GM12892 (cell line): ENCODE measurements around the gene SEC14L1.

Experiments
- POLR2A ChIP-seq: IDR thresholded peaks from 2 replicates; pipeline ENCODE4 v1.6.1; 2011; ENCODE audit warnings: low read depth, low read length, control low read depth
- POLR2AphosphoS5 ChIP-seq: IDR thresholded peaks from 2 replicates; pipeline ENCODE4 v1.6.1; 2011; ENCODE audit warnings: low read depth, low read length, control low read depth
- TAF1 ChIP-seq: IDR thresholded peaks from 2 replicates; pipeline ENCODE4 v1.6.1; 2011; ENCODE audit warnings: low read depth, mild to moderate bottlenecking, control low read depth, low read length, borderline replicate concordance

DNA sequence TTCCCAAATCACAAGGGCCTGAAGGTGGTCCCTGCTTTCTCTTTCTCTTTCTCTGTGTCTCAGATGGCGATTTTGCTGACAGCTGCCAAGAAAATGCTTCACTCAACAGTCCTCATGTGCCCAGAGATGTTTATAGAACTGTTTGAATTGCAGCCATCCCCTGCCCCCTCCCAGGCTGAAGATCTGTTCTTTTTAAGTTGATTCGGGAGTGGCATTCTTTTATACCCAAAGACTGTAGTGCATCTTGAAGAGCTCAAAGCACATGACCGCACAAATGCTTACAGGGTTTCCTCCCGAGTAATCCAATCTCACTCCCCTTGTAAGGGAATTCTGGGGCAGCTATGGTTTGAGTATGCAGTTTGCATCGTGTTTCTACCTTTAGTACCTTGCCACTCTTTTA is 75.7 kb downstream of the SEC14L1 start:
- TF ChIP-seq POLR2A (no peak), TAF1 (no peak), POLR2AphosphoS5 (no peak)
